Measurements from ENCODE around the gene MIPOL1.

- TF ChIP-seq CTCF (IDR thresholded peaks at IDR 0.05; ENCODE audit: low read length) (no peak), EZH2 (IDR thresholded peaks at IDR 0.05; ENCODE audit: borderline replicate concordance, low read length) (no peak)
These were observed 36.5 kb downstream of the MIPOL1 start for GRCh38 chr14:37234222-37234621.
